ENCODE results near the gene MRFAP1.

Gene MRFAP1

DNA sequence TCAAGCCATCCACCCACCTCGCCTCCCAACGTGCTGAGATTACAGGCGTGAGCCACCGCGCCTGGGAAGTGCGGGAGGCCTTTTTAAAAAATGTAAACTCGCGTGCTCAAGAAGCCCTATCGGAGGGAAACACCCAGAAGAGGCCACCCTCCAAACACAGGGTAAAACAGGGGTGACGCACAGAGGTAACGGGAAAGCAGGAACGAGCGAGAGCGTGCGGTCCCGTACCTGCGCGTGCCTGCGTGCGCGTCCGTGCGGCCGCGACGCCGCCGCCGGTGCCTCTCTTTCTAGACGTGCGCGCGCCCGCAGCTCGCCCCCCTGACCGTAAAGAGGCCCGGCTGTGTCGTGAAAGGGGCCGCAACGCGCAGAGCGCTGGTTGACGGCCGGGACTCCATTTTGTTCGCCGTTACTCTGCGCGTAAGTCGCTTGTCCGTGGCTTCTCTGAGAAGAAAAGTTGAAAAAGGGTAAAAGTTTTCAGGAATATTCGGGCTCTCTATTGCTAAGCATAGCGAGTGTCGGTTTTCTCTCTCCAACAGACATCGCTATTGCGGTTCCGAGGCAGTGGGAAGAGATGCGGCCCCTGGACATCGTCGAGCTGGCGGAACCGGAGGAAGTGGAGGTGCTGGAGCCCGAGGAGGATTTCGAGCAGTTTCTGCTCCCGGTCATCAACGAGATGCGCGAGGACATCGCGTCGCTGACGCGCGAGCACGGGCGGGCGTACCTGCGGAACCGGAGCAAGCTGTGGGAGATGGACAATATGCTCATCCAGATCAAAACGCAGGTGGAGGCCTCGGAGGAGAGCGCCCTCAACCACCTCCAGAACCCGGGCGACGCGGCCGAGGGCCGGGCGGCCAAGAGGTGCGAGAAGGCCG is at the start of gene MRFAP1:
Gene MRFAP1, plus strand, starts transcription at position 394 of the 872 bp plus-strand sequence. Its CDS starts 178 bp downstream, at position 572.
- DNase-seq = peak; percentile 47

DNA sequence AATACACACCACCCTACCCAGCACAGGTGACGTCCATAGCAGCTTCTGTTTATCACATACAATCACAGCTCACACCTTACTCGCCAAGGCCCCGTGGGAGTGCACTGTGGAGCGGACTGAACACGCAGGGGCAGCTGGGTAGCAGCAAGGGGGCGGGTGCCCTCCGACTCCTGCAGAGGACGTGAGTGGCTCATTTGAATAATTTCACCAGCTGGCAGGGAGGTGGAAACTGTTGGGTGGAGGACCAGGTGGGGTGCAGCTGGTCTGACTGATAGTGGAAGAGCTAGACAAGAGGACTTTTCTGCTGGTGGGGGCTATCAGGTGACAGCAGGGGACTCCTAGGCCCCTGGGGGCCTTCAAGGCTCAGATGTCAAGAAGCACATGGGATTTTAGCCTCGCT is 49.2 kb upstream of the MRFAP1 start:
- DNase-seq = no peak

DNA sequence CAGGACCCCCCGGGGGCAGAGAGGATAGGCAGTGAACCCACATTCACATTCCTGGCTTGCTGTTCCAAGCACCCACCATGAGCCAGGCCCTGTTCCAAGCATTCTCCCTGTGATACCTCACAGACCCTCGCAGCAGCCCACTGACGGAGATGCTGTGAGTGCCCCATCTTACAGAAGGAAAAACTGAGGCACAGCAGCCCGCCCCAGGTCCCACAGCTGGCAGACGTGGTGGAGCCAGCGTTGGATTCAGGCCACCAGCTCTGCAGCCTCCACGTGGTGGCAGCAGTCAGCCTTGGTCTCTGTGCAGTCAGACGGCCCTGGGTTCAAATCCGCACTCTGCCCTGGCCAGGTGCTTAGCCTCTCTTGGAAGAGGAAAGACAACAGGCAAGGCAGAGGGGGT is 48.7 kb upstream of the MRFAP1 start:
- no peak for DNase-seq

DNA sequence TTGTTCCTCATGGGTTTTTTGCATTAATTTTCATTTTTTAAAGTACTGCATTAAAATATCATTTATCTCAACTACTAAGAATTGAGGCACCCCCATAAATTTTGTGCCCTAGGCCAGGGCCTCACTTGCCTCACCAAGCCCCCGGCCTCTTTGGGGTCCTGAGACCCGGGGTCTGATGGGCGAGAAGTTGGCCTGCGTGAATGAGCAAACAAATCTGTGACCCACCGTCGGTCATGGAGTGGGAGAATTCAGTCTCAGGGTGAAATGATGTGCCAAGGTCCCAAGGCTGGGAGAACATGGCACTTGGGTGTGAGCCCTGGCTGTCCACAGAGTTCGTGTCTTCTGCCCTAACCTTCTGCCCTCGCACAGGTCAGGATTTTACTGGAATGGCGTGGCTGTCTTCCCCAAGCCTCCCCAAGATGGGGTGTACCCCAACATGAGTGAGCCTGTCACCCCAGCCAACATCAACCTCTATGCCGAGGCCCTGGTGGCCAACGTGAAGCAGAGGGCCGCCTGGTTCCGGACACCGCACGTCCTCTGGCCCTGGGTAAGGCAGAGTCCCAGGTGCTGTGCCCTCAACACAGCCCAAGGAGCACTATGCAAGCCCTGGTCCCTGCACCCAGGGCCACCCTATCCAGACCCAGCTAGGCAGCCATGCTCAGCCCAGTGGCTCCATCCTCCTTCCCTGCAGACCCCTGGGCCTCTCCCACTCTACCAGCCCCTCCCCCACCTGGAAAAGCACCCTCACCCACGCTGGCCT is 47.5 kb upstream of the MRFAP1 start:
- DNase-seq = no peak

DNA sequence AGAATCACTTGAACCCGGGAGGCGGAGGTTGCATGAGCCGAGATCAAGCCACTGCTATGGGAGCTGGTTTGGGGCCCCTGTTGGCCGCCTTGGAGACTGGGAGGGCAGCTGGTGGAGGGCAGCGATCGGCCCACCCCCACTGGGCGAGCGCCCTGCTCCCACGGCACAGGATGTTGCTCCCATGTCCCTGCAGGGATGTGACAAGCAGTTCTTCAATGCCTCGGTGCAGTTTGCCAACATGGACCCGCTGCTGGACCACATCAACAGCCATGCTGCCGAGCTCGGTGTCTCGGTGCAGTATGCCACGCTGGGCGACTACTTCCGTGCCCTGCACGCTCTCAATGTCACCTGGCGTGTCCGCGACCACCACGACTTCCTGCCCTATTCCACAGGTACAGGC is 46.1 kb upstream of the MRFAP1 start:
- no peak for DNase-seq

DNA sequence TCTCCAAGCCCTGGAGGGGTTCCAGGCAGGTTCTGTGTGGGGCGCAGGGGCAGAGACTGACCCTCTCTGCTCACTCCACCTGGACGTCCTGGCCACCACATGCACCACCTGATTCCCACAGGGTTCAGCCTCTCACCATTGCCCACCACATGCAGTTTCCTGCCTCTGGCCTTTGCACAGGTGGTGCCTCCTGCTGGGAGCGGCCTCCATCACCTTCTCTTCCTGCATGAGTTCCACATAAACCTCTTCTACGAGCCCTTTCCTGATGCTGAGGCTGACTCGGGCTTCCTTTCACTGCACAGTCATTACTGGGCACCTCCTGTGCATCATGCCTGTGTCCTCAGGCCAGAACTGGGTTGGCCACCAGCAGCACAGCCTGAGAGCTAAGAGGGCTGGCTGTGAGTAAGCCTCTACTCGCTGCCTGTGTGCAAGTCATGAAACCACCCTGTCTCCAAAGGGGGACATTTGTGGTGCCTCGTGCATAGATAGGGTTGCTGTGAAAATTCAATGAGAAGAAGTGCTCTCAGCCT is 45.6 kb upstream of the MRFAP1 start:
- no peak for DNase-seq

DNA sequence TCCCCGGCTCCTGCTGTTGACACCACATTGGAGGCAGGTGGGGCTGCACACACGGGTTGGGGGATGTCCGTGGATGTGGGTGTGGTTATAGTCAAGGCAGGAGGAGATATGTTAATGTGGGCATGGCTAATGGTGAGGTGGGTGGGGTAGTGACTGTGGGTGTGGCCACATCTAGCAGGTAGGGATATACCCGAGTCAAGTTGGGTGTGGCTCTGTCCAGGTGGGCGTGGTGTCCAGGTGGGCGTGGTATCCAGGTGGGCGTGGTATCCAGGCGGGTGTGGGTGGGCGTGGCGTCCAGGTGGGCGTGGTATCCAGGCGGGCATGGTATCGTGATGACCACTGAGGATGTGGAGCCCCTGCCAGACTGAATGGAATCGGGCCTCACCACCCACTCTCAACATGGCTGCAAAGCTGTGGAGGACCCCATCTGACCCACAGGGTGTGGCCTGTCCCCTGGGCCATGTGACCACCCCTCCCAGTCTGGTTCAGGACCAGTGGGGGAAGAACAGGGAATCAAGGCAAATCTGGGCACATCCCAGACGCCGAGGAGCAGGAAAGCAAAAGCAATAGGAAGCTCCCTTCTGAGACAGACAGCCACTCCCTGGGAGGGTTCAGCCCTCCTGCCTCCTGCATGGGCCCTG is 44.5 kb upstream of the MRFAP1 start:
- DNase-seq = no peak

DNA sequence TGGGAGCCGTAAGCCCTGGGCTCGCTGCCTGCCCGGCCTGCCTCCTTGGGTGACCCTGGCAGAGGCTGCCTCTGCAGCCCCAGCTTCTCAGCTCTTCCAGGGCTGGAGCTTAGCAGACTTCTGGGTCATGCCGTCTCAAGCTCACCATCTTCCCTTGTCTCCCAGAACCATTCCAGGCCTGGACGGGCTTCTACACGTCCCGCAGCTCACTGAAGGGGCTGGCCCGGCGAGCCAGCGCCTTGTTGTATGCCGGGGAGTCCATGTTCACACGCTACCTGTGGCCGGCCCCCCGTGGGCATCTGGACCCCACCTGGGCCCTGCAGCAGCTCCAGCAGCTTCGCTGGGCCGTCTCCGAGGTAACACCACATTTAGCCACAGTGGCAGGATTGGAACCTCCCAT is 43.5 kb upstream of the MRFAP1 start:
- DNase-seq = no peak

DNA sequence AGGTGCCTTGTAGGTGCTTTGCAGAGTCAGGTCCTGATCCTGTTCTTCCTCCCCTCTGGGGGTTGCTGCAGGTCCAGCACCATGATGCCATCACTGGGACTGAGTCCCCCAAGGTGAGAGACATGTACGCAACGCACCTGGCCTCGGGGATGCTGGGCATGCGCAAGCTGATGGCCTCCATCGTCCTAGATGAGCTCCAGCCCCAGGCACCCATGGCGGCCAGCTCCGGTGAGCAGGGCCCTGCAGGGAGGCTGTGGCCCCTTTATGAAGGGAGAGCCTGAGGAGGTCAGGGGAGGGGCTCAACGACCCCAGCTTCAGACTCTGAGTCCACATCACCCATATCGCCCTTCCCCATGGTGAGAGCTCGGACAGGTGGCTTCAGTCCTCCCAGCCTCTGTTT is 42.4 kb upstream of the MRFAP1 start:
- no peak for DNase-seq

DNA sequence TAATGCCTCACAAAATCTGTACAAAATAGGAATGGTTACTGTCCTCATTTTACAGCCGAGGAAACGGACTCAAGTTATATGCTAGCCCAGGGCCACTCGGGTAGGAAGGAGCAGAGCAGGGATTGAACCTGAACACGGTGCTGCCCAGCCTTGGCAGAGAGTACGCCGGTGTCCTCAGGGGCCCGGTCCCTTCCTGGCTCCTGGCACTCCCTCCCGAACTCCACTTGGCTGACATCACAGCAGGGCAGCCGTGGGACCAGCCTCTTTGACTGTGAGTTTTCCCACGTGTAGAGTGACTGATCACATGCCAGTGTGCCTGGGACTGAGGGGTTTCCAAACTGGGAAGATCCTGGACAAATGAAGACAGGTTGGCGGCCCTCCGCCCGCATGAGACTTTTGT is 41.8 kb upstream of the MRFAP1 start:
- no peak for DNase-seq

DNA sequence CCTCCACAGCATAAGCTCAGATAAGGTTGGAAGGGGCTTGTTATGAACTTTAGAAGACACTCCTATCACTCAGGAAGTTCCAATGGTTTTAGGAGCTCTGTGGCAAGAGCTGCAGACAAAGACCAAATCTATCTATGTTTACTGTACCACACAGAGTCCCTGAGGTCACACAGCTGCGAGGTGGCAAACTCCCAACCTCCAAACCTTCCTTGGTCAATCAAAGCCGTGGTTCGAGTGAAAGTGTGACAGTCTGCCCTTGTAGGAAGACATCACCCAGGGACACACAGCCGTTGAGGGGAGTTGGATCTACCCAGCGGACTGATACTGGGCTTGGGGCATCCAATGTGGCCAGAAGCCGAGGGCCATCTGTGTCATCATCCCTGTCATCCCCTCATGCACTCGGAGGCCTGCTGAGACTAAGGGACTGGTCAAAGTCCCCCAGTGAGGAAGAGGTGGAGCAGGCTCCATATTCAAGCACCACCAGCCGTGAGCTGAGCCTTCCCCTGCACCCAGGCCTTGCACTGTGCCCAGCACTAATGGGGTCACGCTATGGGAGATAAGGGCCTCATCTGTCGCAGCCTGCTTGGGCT is 38.7 kb upstream of the MRFAP1 start:
- no peak for DNase-seq

DNA sequence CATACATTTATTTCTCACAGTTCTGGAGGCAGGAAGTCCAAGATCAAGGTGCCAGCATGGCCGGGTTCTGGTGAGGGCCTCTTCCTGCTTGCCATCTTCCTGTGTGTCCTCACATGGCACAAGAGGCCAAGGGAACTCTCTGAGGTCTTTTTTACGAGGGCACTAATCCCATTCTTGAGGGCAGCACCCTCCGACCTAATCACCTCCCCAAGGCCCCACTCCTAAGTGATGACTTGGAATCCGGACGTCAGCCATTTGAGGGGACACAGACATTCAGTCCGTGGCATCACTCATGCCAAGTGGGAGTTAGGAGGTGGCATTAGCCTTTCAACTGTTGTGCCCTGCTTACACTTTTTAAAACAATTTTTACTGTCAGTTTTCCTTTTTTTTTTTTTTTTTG is 38.2 kb upstream of the MRFAP1 start:
- no peak for DNase-seq

DNA sequence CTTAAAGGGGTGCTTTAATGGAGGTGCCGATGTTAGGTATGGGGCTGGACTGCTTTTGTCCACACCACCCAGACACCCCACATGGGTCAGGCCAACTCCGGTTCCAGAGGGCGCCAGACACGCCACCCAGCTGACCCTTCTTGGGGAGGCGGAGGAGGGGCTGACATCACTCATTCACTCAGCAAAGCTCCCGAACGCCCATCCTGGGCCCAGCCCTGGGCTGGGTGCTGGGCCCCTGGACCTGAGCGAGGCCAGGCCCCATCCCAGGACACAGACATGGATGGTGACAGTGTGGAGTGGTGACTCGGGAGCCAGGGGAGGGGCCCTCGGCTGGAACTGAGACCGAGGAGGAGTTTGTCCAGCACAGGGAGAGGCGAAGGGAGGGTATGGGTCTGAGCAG is 37.4 kb upstream of the MRFAP1 start:
- no peak for DNase-seq

DNA sequence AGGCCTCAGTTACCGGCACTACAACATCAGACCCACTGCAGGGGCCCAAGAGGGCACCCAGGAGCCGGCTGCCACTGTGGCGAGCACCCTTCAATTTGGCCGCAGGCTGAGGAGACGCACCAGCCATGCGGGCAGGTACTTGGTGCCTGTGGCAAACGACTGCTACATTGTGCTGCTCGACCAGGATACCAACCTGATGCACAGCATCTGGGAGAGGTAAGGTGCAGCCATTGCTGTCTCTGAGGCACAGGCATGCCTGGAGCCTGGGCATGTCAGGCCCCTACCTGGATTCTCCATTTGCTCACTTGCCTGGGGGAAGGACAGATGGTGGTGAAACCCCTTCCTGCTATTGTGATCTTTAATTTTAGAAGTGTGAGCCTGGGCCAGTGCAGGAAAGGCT is 35.4 kb upstream of the MRFAP1 start:
- DNase-seq = no peak

DNA sequence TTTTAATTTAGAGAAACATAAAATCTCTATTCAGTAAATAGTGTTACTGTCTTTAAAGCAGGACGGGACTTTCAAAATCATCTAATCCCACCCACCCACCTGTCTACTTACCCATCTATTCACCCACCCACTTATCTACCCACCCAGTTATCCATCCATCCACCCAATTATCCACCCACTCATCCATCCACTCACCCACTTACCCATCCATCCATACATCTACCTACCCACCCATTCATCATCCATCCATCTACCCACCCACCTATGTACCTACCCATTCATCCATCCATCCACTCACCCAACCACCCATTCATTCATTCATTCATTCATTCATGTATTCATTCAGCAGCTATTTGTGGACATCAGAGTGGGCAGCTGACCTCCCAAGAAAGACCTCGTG is 34.9 kb upstream of the MRFAP1 start:
- no peak for DNase-seq

DNA sequence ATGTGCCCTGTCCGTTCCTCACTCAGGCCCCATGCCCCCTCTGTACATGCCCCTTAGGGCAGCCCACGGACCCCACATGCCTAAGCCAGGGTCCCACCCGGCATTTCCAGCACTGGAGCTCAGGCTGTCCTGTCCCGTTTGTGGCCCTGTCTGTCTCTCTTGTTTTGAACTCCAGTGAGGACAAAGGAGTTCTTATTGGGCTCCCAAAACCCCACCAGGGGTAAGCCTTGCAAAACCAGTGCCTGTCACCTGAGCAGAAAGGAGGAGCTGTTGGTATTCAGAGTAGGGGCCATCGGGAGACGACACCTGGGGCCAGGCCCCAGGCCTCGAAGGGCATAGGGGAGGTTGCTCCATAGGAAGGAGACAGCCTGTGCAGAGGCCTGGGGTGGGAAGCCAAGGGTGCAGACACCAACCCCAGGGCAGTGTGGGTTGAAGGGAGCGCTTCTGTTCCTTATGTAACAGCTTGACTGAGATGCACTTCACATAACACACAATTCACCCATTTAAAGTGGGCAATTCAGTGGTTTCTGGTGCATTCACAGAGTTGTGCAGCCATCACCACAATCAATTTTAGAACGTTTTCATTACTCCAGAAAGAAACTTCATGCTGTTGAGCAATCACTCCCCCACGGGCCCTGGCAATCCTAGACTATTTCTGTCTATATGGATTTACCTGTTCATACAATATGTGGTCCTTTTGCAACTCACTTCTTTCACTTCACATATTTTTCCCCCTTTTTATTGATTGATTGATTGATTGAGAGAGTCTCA is 33.8 kb upstream of the MRFAP1 start:
- DNase-seq = no peak

DNA sequence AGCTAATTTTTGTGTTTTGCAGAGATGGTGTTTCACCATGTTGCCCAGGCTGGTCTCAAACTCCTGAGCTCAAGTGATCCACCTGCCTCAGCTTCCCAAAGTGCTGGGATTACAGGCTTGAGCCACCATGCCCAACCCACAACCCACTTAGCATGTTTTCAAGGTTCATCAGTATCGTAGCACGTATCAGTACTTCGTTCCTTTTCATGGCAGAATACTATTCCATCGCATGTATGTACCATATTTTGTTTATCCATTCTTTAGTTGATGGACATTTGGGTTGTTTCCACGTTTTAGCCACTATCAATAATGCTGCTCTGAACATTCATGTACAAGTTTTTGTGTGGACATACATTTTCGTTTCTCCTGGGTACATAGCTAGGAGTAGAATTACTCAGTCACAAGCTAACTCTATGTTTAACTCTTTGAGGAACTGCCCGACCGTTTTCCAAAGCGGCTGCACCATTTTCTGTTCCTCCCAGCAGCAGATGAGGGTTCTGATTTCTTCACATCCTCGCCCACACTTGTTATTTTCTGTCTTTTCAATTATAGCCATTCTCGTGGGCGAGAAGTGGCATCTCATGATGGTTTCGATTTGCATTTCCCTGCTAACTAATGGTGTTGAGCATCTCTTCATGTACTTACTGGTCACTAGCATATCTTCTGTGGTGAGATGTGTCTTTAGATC is 33.0 kb upstream of the MRFAP1 start:
- DNase-seq = no peak

DNA sequence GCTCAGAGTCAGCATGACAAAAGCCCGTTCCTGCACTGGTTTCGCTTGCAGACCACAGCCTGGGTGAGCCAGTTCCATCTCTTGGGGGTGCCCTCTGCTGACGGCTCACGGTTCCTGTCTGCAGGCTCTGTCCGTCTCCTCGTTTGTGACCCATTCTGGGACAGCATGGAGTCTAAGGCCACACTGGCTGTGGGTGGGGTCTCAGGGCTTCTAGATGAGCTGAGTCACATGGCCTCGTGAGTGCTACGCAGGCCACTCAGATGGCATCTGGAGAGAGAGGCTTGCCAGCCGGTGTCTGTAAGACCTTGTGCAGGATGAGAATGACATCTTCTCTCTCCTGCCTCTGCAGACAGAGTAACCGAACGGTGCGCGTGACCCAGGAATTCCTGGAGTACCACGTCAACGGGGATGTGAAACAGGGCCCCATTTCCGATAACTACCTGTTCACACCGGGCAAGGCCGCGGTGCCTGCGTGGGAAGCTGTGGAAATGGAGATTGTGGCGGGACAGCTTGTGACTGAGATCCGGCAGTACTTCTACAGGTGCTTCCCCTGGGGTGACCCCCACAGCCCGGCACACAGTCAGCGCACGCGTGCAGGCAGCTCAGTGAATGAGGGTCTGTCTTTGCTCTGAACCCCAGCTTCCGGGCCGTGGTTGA is 31.6 kb upstream of the MRFAP1 start:
- no peak for DNase-seq

DNA sequence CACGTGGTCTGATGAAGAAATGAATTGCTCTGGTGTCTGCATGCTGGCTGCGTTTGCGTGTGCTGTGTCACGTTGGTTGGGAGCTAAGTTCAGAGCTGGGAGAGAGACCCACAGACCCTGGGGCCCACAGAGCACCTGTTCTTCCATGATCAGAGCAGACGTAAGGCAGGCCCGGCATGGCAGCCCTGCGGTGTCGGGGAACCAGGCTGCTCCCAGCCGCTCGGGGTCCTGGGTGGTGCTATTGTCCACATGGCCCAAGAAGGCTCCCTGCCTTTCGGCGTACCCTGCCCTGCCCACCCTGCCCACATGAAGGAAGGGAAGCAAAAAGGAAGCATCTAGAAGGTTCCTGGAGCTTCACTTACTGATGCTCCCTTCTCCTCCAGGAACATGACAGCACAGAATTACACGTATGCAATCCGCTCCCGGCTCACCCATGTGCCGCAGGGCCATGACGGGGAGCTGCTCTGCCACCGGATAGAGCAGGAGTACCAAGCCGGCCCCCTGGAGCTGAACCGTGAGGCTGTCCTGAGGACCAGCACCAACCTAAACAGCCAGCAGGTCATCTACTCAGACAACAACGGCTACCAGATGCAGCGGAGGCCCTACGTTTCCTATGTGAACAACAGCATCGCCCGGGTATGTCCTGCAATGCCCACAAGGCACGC is 30.9 kb upstream of the MRFAP1 start:
- no peak for DNase-seq

DNA sequence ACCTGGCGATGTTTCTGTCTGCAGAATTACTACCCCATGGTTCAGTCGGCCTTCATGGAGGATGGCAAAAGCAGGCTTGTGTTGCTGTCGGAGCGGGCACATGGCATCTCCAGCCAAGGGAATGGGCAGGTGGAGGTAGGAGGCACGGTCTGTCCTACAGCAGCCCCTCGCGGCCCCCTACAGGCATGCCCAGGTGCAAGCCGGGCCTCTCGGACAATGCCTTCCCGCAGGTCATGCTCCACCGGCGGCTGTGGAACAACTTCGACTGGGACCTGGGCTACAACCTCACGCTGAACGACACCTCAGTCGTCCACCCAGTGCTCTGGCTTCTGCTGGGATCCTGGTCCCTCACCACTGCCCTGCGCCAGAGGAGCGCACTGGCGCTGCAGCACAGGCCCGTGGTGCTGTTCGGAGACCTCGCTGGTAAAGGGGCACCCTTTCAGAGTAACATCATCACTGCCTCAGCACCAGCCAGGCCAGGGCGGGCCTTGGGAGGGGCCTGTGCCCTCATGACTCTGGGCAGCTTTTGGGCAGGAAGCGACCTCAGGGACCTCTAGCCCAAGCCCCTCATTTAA is 29.5 kb upstream of the MRFAP1 start:
- DNase-seq = no peak

Data from DMS79 (cell line).